HL-60 (cell line): ENCODE data around the gene EPM2AIP1.
"Not testable (repeated sequence)": the region's sequence is repeated elsewhere in the genome, so short reads cannot be mapped to it uniquely, and the experiment has no call there.

Experiments
- DNase-seq, 2 experiments: peaks; one replicate each; pipeline ENCODE4 v3.0.0-alpha.2; 2010 to 2020; ENCODE audit warnings: low read depth in 1 of 2, low spot score in 1 of 2
- H3K27ac ChIP-seq: fragments of 250-450 bp; sonication (Bioruptor Pico); replicated peaks from 2 replicates; pipeline ENCODE4 v1.5.1; 2020; ENCODE audit warnings: mild to moderate bottlenecking, moderate library complexity
- H3K27me3 ChIP-seq: fragments of 250-450 bp; sonication (Bioruptor Pico); 2 replicates; pipeline ENCODE4 v1.5.1; 2021; ENCODE audit warnings: mild to moderate bottlenecking, moderate library complexity; ENCODE audit not compliant: insufficient read depth, poor library complexity, severe bottlenecking
- H3K4me3 ChIP-seq: replicated peaks from 2 replicates; pipeline ENCODE4 v1.5.1; 2011; ENCODE audit warnings: mild to moderate bottlenecking, control low read depth, low read length; ENCODE audit not compliant: insufficient read depth
- GABPA ChIP-seq: IDR thresholded peaks from 2 replicates; pipeline ENCODE4 v1.6.1; 2012; ENCODE audit warnings: low read depth
- POLR2AphosphoS5 ChIP-seq: IDR thresholded peaks from 2 replicates; pipeline ENCODE4 v1.6.1; 2012; ENCODE audit warnings: low read depth
- SPI1 ChIP-seq: IDR thresholded peaks from 2 replicates; pipeline ENCODE4 v1.6.1; 2012; ENCODE audit warnings: low read depth, mild to moderate bottlenecking, borderline replicate concordance
- TF ChIP-seq, protein P1 (sequence below): IDR thresholded peaks from one replicate; pipeline ENCODE4 v1.5.1; 2011; ENCODE audit warnings: low read length, control low read depth, inconsistent platforms; ENCODE audit not compliant: insufficient read depth
- TF ChIP-seq, protein P2 (sequence below): IDR thresholded peaks from 2 replicates; pipeline ENCODE4 v1.6.1; 2012; ENCODE audit warnings: low read depth; ENCODE audit not compliant: insufficient replicate concordance

The EPM2AIP1 gene

DNA sequence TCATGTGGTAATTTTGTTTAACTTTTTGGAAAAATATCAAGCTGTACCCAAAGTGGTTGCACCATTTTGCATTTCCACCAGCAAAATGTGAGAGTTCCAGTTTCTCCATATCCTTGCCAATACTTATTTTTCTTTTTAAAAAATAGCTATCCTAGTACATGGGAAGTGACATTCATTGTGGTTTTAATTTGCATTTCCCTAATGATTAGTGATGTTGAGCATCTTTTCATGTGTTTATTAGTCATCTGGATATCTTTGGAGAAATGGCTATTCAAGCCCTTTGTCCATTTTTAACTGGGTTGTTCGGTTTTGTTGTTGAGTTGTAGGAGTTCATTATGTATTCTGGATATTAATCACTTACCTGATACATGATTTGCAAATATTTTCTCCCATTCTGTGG lies 28.6 kb downstream of the EPM2AIP1 start:
- no peak overlapping the region for H3K4me3 ChIP-seq
- TF ChIP-seq, protein P1, sequence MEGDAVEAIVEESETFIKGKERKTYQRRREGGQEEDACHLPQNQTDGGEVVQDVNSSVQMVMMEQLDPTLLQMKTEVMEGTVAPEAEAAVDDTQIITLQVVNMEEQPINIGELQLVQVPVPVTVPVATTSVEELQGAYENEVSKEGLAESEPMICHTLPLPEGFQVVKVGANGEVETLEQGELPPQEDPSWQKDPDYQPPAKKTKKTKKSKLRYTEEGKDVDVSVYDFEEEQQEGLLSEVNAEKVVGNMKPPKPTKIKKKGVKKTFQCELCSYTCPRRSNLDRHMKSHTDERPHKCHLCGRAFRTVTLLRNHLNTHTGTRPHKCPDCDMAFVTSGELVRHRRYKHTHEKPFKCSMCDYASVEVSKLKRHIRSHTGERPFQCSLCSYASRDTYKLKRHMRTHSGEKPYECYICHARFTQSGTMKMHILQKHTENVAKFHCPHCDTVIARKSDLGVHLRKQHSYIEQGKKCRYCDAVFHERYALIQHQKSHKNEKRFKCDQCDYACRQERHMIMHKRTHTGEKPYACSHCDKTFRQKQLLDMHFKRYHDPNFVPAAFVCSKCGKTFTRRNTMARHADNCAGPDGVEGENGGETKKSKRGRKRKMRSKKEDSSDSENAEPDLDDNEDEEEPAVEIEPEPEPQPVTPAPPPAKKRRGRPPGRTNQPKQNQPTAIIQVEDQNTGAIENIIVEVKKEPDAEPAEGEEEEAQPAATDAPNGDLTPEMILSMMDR: no peak
- TF ChIP-seq POLR2AphosphoS5: no peak
- TF ChIP-seq, protein P2, sequence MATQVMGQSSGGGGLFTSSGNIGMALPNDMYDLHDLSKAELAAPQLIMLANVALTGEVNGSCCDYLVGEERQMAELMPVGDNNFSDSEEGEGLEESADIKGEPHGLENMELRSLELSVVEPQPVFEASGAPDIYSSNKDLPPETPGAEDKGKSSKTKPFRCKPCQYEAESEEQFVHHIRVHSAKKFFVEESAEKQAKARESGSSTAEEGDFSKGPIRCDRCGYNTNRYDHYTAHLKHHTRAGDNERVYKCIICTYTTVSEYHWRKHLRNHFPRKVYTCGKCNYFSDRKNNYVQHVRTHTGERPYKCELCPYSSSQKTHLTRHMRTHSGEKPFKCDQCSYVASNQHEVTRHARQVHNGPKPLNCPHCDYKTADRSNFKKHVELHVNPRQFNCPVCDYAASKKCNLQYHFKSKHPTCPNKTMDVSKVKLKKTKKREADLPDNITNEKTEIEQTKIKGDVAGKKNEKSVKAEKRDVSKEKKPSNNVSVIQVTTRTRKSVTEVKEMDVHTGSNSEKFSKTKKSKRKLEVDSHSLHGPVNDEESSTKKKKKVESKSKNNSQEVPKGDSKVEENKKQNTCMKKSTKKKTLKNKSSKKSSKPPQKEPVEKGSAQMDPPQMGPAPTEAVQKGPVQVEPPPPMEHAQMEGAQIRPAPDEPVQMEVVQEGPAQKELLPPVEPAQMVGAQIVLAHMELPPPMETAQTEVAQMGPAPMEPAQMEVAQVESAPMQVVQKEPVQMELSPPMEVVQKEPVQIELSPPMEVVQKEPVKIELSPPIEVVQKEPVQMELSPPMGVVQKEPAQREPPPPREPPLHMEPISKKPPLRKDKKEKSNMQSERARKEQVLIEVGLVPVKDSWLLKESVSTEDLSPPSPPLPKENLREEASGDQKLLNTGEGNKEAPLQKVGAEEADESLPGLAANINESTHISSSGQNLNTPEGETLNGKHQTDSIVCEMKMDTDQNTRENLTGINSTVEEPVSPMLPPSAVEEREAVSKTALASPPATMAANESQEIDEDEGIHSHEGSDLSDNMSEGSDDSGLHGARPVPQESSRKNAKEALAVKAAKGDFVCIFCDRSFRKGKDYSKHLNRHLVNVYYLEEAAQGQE: no peak

DNA sequence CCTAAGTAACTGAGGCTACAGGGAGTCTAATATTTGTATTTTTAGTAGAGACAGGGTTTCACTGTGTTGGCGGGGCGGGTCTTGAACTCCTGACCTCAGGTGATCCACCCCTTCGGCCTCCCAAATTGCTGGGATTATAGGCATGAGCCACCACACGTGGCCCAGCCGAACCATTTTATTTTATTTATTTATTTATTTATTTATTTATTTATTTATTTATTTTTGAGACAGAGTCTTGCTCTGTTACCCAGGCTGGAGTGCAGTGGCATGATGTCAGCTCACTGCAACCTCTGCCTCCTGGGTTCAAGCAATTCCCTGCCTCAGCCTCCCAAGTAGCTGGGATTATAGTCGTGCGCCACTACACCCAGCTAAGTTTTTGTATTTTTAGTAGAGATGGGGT lies 29.9 kb downstream of the EPM2AIP1 start:
- H3K4me3 ChIP-seq, H3K27ac ChIP-seq, H3K27me3 ChIP-seq, DNase-seq: not testable (repeated sequence)

More for the DNA sequence above, 28.6 kb downstream of the EPM2AIP1 start:
- Histone ChIP-seq H3K27me3 (no peaks in the 10 kb centered on the region), H3K27ac (no peak overlapping the region)
- DNase-seq: no peak

DNA sequence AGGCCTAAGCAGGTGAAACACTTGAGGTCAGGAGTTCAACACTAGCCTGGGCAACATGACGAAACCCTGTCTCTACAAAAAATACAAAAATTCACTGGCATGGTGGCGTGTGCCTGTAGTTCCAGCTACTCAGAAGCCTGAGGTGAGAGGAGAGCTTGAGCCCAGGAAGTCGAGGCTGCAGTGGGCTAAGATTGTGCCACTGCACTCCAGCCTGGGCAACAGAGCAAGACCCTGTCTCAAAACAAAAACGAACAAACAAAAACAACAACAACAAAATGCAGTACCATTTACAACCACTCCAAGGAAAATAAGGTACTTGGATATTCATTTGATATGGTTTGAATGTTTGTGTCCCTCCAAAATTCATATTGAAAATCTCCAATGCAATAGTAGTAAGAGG lies 32.4 kb downstream of the EPM2AIP1 start:
- Histone ChIP-seq H3K27ac (no peak overlapping the region), H3K4me3 (no peak overlapping the region), H3K27me3 (no peaks in the 10 kb centered on the region)
- TF ChIP-seq SPI1 (no peak), GABPA (no peak), POLR2AphosphoS5 (no peak)
- TF ChIP-seq, protein P1: no peak
- TF ChIP-seq, protein P2: no peak
- no peak for DNase-seq

DNA sequence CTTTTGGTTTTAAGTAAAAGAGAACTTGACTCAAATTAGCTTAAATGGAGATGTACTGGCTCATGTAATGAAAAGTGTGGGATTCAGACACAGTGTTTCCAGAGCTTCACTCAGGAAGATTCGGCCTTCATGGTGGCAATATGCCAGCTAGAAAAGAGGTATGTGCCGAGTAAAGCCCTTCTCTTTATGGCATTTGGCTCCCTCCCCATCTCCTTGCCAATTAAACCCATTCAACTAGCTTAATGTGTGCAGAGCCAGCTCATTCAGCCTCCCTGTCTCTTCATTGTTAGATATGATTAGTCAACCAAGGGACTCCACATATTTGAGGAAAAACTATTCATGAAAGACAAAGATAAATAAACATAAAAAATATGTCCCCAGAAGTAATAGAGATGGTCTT lies 33.1 kb downstream of the EPM2AIP1 start:
- no peak for DNase-seq

More for the DNA sequence above, 33.1 kb downstream of the EPM2AIP1 start:
- no peak for TF ChIP-seq GABPA
- TF ChIP-seq SPI1: no peak
- TF ChIP-seq POLR2AphosphoS5: no peak
- TF ChIP-seq, protein P1: no peak
- TF ChIP-seq, protein P2: no peak
- Histone ChIP-seq H3K27ac (no peak overlapping the region), H3K4me3 (no peak overlapping the region), H3K27me3 (no peaks in the 10 kb centered on the region)
